Measurements from ENCODE around the gene PRPF38A. TPM values are rescaled to one million over a fixed set of nuclear protein-coding genes. Genes with fewer than 3 reads are reported as not detected.

The PRPF38A gene
- total and polyA plus RNA-seq, 4 donors: 5.9 to 10.3 (median 8.6) TPM

DNA sequence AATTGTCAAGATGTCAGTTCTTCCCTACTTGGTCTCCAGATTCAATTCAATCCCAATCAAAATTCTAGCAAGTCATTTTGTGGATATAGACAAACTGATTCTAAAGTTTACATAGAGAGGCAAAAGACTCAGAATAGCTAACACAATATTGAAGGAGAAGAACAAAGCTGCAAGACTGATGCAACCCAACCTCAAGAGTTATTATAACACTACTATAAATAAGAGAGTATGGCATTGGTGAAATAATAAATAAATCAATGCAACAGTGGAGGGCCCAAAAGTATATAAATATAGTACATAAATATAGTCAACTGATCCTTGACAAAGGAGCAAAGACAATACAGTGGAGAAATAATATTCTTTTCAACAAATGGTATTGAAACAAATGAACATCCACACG lies 49.7 kb downstream of the PRPF38A start:
- Histone ChIP-seq H3K4me1 (ENCODE audit: control insufficient read depth in 4 of 4, insufficient read depth in 4 of 4, low read length in 3 of 4) (no peaks in the 10 kb centered on the region), H3K36me3 (ENCODE audit: control insufficient read depth in 4 of 4, insufficient read depth in 3 of 4, low read depth in 1 of 4, low read length in 3 of 4) (peaks cover 0 to 6% (median 2%) of the 10 kb centered on the region in 4 donors), H3K9me3 (ENCODE audit: control insufficient read depth in 4 of 4, low read length in 3 of 4) (no peaks in the 10 kb centered on the region), H3K4me3 (ENCODE audit: low read depth in 1 of 3, low read length in 3 of 3) (no peak overlapping the region), H3K9ac (ENCODE audit: low read depth in 1 of 2, low read length in 2 of 2) (no peak overlapping the region), H3K27ac (ENCODE audit: low read depth in 1 of 2, low read length in 2 of 2) (no peak overlapping the region), H3K27me3 (ENCODE audit: control insufficient read depth in 4 of 4, insufficient read depth in 4 of 4, low read length in 3 of 4) (no peaks in the 10 kb centered on the region)
- TF ChIP-seq RAD21 (IDR thresholded peaks at IDR 0.05): no peak
- TF ChIP-seq, protein P1, sequence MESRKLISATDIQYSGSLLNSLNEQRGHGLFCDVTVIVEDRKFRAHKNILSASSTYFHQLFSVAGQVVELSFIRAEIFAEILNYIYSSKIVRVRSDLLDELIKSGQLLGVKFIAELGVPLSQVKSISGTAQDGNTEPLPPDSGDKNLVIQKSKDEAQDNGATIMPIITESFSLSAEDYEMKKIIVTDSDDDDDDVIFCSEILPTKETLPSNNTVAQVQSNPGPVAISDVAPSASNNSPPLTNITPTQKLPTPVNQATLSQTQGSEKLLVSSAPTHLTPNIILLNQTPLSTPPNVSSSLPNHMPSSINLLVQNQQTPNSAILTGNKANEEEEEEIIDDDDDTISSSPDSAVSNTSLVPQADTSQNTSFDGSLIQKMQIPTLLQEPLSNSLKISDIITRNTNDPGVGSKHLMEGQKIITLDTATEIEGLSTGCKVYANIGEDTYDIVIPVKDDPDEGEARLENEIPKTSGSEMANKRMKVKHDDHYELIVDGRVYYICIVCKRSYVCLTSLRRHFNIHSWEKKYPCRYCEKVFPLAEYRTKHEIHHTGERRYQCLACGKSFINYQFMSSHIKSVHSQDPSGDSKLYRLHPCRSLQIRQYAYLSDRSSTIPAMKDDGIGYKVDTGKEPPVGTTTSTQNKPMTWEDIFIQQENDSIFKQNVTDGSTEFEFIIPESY (IDR thresholded peaks at IDR 0.05): no peak
- TF ChIP-seq HNF4A (conservative IDR thresholded peaks at IDR 0.05): no peak
- TF ChIP-seq YY1 (IDR thresholded peaks at IDR 0.05): no peak
- TF ChIP-seq JUND (IDR thresholded peaks at IDR 0.05): no peak
- no peak for TF ChIP-seq NR2F2 (IDR thresholded peaks at IDR 0.05)
- no peak for TF ChIP-seq FOXA2 (IDR thresholded peaks at IDR 0.05)
- TF ChIP-seq, protein P2, sequence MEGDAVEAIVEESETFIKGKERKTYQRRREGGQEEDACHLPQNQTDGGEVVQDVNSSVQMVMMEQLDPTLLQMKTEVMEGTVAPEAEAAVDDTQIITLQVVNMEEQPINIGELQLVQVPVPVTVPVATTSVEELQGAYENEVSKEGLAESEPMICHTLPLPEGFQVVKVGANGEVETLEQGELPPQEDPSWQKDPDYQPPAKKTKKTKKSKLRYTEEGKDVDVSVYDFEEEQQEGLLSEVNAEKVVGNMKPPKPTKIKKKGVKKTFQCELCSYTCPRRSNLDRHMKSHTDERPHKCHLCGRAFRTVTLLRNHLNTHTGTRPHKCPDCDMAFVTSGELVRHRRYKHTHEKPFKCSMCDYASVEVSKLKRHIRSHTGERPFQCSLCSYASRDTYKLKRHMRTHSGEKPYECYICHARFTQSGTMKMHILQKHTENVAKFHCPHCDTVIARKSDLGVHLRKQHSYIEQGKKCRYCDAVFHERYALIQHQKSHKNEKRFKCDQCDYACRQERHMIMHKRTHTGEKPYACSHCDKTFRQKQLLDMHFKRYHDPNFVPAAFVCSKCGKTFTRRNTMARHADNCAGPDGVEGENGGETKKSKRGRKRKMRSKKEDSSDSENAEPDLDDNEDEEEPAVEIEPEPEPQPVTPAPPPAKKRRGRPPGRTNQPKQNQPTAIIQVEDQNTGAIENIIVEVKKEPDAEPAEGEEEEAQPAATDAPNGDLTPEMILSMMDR (IDR thresholded peaks at IDR 0.05; ENCODE audit: low read depth, low read length, missing input control): no peak
- no peak for TF ChIP-seq ATF3 (IDR thresholded peaks at IDR 0.05)
- TF ChIP-seq HNF4G (IDR thresholded peaks at IDR 0.05): no peak
- TF ChIP-seq, protein P3, sequence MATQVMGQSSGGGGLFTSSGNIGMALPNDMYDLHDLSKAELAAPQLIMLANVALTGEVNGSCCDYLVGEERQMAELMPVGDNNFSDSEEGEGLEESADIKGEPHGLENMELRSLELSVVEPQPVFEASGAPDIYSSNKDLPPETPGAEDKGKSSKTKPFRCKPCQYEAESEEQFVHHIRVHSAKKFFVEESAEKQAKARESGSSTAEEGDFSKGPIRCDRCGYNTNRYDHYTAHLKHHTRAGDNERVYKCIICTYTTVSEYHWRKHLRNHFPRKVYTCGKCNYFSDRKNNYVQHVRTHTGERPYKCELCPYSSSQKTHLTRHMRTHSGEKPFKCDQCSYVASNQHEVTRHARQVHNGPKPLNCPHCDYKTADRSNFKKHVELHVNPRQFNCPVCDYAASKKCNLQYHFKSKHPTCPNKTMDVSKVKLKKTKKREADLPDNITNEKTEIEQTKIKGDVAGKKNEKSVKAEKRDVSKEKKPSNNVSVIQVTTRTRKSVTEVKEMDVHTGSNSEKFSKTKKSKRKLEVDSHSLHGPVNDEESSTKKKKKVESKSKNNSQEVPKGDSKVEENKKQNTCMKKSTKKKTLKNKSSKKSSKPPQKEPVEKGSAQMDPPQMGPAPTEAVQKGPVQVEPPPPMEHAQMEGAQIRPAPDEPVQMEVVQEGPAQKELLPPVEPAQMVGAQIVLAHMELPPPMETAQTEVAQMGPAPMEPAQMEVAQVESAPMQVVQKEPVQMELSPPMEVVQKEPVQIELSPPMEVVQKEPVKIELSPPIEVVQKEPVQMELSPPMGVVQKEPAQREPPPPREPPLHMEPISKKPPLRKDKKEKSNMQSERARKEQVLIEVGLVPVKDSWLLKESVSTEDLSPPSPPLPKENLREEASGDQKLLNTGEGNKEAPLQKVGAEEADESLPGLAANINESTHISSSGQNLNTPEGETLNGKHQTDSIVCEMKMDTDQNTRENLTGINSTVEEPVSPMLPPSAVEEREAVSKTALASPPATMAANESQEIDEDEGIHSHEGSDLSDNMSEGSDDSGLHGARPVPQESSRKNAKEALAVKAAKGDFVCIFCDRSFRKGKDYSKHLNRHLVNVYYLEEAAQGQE (IDR thresholded peaks at IDR 0.05): no peak
- TF ChIP-seq, protein P4, sequence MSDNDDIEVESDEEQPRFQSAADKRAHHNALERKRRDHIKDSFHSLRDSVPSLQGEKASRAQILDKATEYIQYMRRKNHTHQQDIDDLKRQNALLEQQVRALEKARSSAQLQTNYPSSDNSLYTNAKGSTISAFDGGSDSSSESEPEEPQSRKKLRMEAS (IDR thresholded peaks at IDR 0.05): no peak
- no peak for TF ChIP-seq RXRA (IDR thresholded peaks at IDR 0.05)
- no peak for TF ChIP-seq GABPA (IDR thresholded peaks at IDR 0.05 in 1 of 2, conservative IDR thresholded peaks at IDR 0.05 in 1 of 2)
- no peak for TF ChIP-seq SP1 (IDR thresholded peaks at IDR 0.05)
- TF ChIP-seq EGR1 (IDR thresholded peaks at IDR 0.05; ENCODE audit: low read depth in 2 of 2): no peak
- 93% methylated on average over 1 of the region's 1 CpG for WGBS
- no peak for DNase-seq (ENCODE audit: low spot score)

DNA sequence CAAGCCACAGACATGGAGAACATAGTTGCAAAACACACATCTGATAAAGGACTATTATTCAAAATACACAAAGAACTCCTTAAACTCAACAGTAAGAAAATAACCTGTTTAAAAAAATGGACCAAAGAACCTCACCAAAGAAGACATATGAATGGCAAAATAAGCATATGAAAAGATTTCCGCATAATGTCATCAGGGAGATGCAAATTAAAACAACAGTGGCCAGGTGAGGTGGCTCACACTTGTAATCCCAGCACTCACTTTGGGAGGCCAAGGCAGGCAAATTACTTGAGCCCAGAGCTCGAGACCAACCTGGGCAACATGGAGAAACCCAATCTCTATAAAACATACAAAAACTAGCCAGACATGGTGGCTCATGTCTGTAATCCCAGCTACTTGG lies 50.4 kb downstream of the PRPF38A start:
- no peaks in the 10 kb centered on the region for H3K9me3 ChIP-seq (ENCODE audit: control insufficient read depth in 4 of 4, low read length in 3 of 4)

More for the DNA sequence above, 50.4 kb downstream of the PRPF38A start:
- Histone ChIP-seq H3K4me3 (ENCODE audit: low read depth in 1 of 3, low read length in 3 of 3) (no peak overlapping the region), H3K27ac (ENCODE audit: low read depth in 1 of 2, low read length in 2 of 2) (no peak overlapping the region), H3K9ac (ENCODE audit: low read depth in 1 of 2, low read length in 2 of 2) (no peak overlapping the region), H3K4me1 (ENCODE audit: control insufficient read depth in 4 of 4, insufficient read depth in 4 of 4, low read length in 3 of 4) (no peaks in the 10 kb centered on the region), H3K27me3 (ENCODE audit: control insufficient read depth in 4 of 4, insufficient read depth in 4 of 4, low read length in 3 of 4) (no peaks in the 10 kb centered on the region), H3K36me3 (ENCODE audit: control insufficient read depth in 4 of 4, insufficient read depth in 3 of 4, low read depth in 1 of 4, low read length in 3 of 4) (peaks cover 0 to 6% (median 2%) of the 10 kb centered on the region in 4 donors)
- DNase-seq (ENCODE audit: low spot score): no peak
- TF ChIP-seq HNF4G (IDR thresholded peaks at IDR 0.05): no peak
- TF ChIP-seq FOXA1 (IDR thresholded peaks at IDR 0.05): no peak
- TF ChIP-seq FOXA2 (IDR thresholded peaks at IDR 0.05): no peak
- TF ChIP-seq GABPA (IDR thresholded peaks at IDR 0.05 in 1 of 2, conservative IDR thresholded peaks at IDR 0.05 in 1 of 2): no peak
- TF ChIP-seq, protein P2 (IDR thresholded peaks at IDR 0.05; ENCODE audit: low read depth, low read length, missing input control): no peak
- TF ChIP-seq SP1 (IDR thresholded peaks at IDR 0.05): no peak
- no peak for TF ChIP-seq RXRA (IDR thresholded peaks at IDR 0.05)
- over 99% methylated on average over 2 of the region's 2 CpGs for WGBS
